ENCODE measurements around the gene SCAMP4.

- TF ChIP-seq POLR2A (IDR thresholded peaks at IDR 0.05) (no peak), CTCF (IDR thresholded peaks at IDR 0.05) (no peak)
Observed at GRCh38 chr19:1871630-1872029, 33.6 kb upstream of the SCAMP4 start.

All from adrenal gland (tissue), 5 donors.